HEK293T (cell line): Measurements from ENCODE around the gene SLC22A31.

Experiments used
- ARNT ChIP-seq: fragments of 450-650 bp; IDR thresholded peaks from 2 replicates; pipeline ENCODE4 v1.6.1; 2017; ENCODE audit warnings: mild to moderate bottlenecking
- BHLHE40 ChIP-seq: fragments of 450-650 bp; IDR thresholded peaks from 2 replicates; pipeline ENCODE4 v1.6.1; 2016; ENCODE audit warnings: mild to moderate bottlenecking, moderate library complexity, borderline replicate concordance
- CTBP1 ChIP-seq: fragments of 450-650 bp; IDR thresholded peaks from 2 replicates; pipeline ENCODE4 v1.6.1; 2016; ENCODE audit warnings: borderline replicate concordance
- ELF4 ChIP-seq: fragments of 450-650 bp; IDR thresholded peaks from 2 replicates; pipeline ENCODE4 v1.6.1; 2017; ENCODE audit warnings: antibody characterized with exemption
- FOXK2 ChIP-seq: fragments of 450-650 bp; IDR thresholded peaks from 2 replicates; pipeline ENCODE4 v1.6.1; 2016; ENCODE audit warnings: mild to moderate bottlenecking
- FOXM1 ChIP-seq: fragments of 450-650 bp; IDR thresholded peaks from 2 replicates; pipeline ENCODE4 v1.6.1; 2017; ENCODE audit warnings: mild to moderate bottlenecking, borderline replicate concordance
- HDGF ChIP-seq: fragments of 450-650 bp; IDR thresholded peaks from 2 replicates; pipeline ENCODE4 v1.6.1; 2017; ENCODE audit warnings: antibody characterized with exemption, borderline replicate concordance
- L3MBTL2 ChIP-seq: fragments of 450-650 bp; conservative IDR thresholded peaks from 2 replicates; pipeline ENCODE4 v1.6.1; 2016; ENCODE audit warnings: mild to moderate bottlenecking
- NFRKB ChIP-seq: fragments of 450-650 bp; IDR thresholded peaks from 2 replicates; pipeline ENCODE4 v1.6.1; 2016; ENCODE audit warnings: mild to moderate bottlenecking, moderate library complexity
- PKNOX1 ChIP-seq: fragments of 450-650 bp; IDR thresholded peaks from 2 replicates; pipeline ENCODE4 v1.6.1; 2016
- SP1 ChIP-seq: fragments of 450-650 bp; IDR thresholded peaks from 2 replicates; pipeline ENCODE4 v1.6.1; 2017
- SUZ12 ChIP-seq: fragments of 450-650 bp; IDR thresholded peaks from 2 replicates; pipeline ENCODE4 v1.6.1; 2016; ENCODE audit warnings: mild to moderate bottlenecking
- TARDBP ChIP-seq: fragments of 450-650 bp; IDR thresholded peaks from 2 replicates; pipeline ENCODE4 v1.6.1; 2016
- ZNF384 ChIP-seq: fragments of 450-650 bp; IDR thresholded peaks from 2 replicates; pipeline ENCODE4 v1.6.1; 2016

- TF ChIP-seq SP1 (no peak), BHLHE40 (no peak), CTBP1 (no peak), FOXM1 (no peak), ELF4 (no peak), SUZ12 (no peak), TARDBP (no peak), FOXK2 (no peak), ARNT (no peak), L3MBTL2 (no peak), PKNOX1 (no peak), ZNF384 (no peak), NFRKB (no peak), HDGF (no peak)
Observed at GRCh38 chr16:89210904-89211515, 10.7 kb upstream of the SLC22A31 start.
